SK-N-SH (cell line): ENCODE measurements around the gene SLC26A1.

ENCODE experiments used
- REST ChIP-seq: IDR thresholded peaks from 2 replicates; pipeline ENCODE4 v1.6.1; 2012; ENCODE audit warnings: mild to moderate bottlenecking, low read depth, low read length, moderate library complexity
- USF1 ChIP-seq: IDR thresholded peaks from 2 replicates; pipeline ENCODE4 v1.4.0; 2012; ENCODE audit warnings: low read depth, borderline replicate concordance

GRCh38 chr4:966266-967112 lies 26.7 kb downstream of the SLC26A1 start:
- TF ChIP-seq USF1: no peak
- no peak for TF ChIP-seq REST
